CD14-positive monocyte (primary cell): ENCODE measurements around the gene GGT1. TPM values are rescaled to one million over a fixed set of nuclear protein-coding genes. Genes with fewer than 3 reads are reported as not detected.

Experiments used
- polyA plus RNA-seq, 3 donors: library from polyadenylated mRNA; depleted of rRNA in 1 of 3; unstranded in 2 of 3; stranded (reverse) in 1 of 3; fragments of 300-500 nt in 2 of 3; fragments of >200 nt in 1 of 3; fragmentation: Illumina TruSeq in 2 of 3; gene quantifications; 1 replicate in 2 of 3; 2 replicates in 1 of 3; pipeline ENCODE4 v1.2.3, GENCODE V29; 2012 to 2021

The GGT1 gene
- polyA plus RNA-seq, 3 donors = 16.0 to 26.5 (median 25.5) TPM

Other genes with a start within 250 kb of the GGT1 start
- 10 to 100 TPM in 1 of 3 donors, 1 to 10 TPM in 2; 5.8 to 10.2 (median 6.5) TPM for gene ADORA2A, start 175.6 kb upstream of the GGT1 start, polyA plus RNA-seq
- gene UPB1, start 107.9 kb upstream of the GGT1 start, polyA plus RNA-seq = under 1 TPM in 2 of 3 donors, not detected in 1; 0.13 to 0.17 TPM
- 10 to 100 TPM; 67.1 to 85.9 (median 72.5) TPM for gene GUCD1, start 48.1 kb upstream of the GGT1 start, polyA plus RNA-seq
- gene SNRPD3, start 47.2 kb upstream of the GGT1 start, polyA plus RNA-seq = 100 to 1,000 TPM in 1 of 3 donors, 10 to 100 TPM in 2; 71.8 to 115 (median 80.9) TPM
- 1 to 10 TPM in 1 of 3 donors, under 1 TPM in 2; 0.20 to 5.2 (median 0.53) TPM for gene LRRC75B, start 10.1 kb upstream of the GGT1 start, polyA plus RNA-seq
- gene PIWIL3, start 171.5 kb downstream of the GGT1 start, polyA plus RNA-seq = not detected
- gene SGSM1, start 203.0 kb downstream of the GGT1 start, polyA plus RNA-seq = not detected